ENCODE data around the gene LTBP2.
"Not testable (repeated sequence)": the region's sequence is repeated elsewhere in the genome, so short reads cannot be mapped to it uniquely, and the experiment has no call there.

The LTBP2 gene

DNA sequence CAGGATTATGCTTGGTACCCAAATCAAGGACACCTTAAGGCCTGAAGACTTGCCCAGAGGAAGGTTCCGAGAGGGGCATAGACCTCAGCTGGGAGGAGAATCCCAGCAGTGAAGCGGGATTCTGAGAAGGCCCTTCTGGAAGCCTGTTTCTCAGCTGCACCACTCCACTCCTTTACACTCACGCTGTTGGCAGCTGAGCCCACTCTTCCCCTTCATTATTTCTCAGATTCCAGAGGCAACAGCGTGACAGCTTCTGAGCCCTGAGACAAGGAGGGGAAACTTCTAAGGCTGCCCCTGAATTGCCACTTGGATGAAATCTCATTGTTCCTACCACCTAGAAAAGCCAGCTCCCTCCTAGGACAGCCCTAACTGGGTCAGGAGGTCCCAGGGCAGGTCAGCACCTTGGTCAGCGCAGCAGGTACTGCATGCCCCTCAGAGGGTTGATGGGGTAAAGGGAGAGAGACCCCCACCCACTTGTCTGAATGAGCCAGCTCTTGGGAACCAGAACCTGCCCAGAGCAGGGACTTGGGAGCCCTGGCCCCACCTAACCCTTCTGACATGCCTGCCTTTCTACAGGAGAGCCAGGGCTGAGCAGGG lies 64.6 kb downstream of the LTBP2 start:
- Mint-ChIP-seq H3K27ac (no peak overlapping the region), H3K4me1 (no peaks in the 10 kb centered on the region), H3K9me3 (no peaks in the 10 kb centered on the region), H3K4me3 (no peak overlapping the region), H3K36me3 (no peaks in the 10 kb centered on the region), H3K27me3 (peaks cover 20% of the 10 kb centered on the region)
- CTCF ChIA-PET = no interaction called here
- DNase-seq = no peak

GRCh38 chr14:74546416-74546815 lies 65.6 kb downstream of the LTBP2 start:
- Mint-ChIP-seq H3K27ac (no peak overlapping the region), H3K27me3 (peaks cover 27% of the 10 kb centered on the region), H3K4me3 (no peak overlapping the region), H3K36me3 (no peaks in the 10 kb centered on the region), H3K9me3 (no peaks in the 10 kb centered on the region), H3K4me1 (no peaks in the 10 kb centered on the region)
- DNase-seq = no peak
- CTCF ChIA-PET = no interaction called here

- DNase-seq = no peak
- Mint-ChIP-seq H3K27me3 (peaks cover 23% of the 10 kb centered on the region), H3K36me3 (no peaks in the 10 kb centered on the region), H3K4me3 (no peak overlapping the region), H3K27ac (no peak overlapping the region), H3K9me3 (no peaks in the 10 kb centered on the region), H3K4me1 (no peaks in the 10 kb centered on the region)
- CTCF ChIA-PET = no interaction called here
Observed at GRCh38 chr14:74545386-74545785, 66.7 kb downstream of the LTBP2 start.

GRCh38 chr14:74543771-74544438 lies 68.1 kb downstream of the LTBP2 start:
- no peaks in the 10 kb centered on the region for H3K36me3 Mint-ChIP-seq
- no peaks in the 10 kb centered on the region for H3K4me1 Mint-ChIP-seq
- H3K27ac Mint-ChIP-seq = no peak overlapping the region
- no peak overlapping the region for H3K4me3 Mint-ChIP-seq
- no peak for DNase-seq
- H3K9me3 Mint-ChIP-seq = no peaks in the 10 kb centered on the region
- CTCF ChIA-PET = interaction anchor here (1.2 kb wide), 1 partner anchor 68 kb away, joined by 3 read pairs; no protein-coding TSS in a partner anchor
- peaks cover 23% of the 10 kb centered on the region for H3K27me3 Mint-ChIP-seq

GRCh38 chr14:74542056-74542685 lies 69.9 kb downstream of the LTBP2 start:
- H3K4me1 Mint-ChIP-seq = no peaks in the 10 kb centered on the region
- no peak for DNase-seq
- H3K27me3 Mint-ChIP-seq = peaks cover 23% of the 10 kb centered on the region
- no peaks in the 10 kb centered on the region for H3K9me3 Mint-ChIP-seq
- H3K36me3 Mint-ChIP-seq = no peaks in the 10 kb centered on the region
- no peak overlapping the region for H3K4me3 Mint-ChIP-seq
- no peak overlapping the region for H3K27ac Mint-ChIP-seq
- CTCF ChIA-PET = no interaction called here

- DNase-seq = no peak
Observed at GRCh38 chr14:74541225-74541624, 70.8 kb downstream of the LTBP2 start.

DNA sequence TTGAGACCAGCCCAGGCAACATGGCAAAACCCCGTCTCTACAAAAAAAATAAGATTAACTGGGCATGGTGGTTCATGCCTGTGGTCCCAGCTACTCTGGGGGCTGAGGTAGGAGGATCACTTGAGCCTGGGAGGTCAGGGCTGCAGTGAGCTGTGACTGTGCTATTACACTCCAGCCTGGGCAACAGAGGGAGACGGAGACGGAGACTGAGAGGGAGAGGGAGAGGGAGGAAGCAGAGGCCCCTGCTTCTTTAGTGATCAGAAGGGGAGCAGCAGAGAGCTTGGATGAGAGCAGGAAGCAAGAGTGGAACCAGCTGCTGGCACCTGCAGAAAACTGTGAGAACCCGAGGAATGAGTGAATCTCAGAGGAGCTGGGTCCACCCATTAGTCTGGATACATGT lies 72.5 kb downstream of the LTBP2 start:
- CTCF ChIA-PET = interaction anchor here (3.0 kb wide), 1 partner anchor 14 kb away, joined by 6 read pairs; no protein-coding TSS in a partner anchor
- H3K36me3 Mint-ChIP-seq = no peaks in the 10 kb centered on the region

More at GRCh38 chr14:74541225-74541624, 70.8 kb downstream of the LTBP2 start:
- Mint-ChIP-seq H3K4me1 (no peaks in the 10 kb centered on the region), H3K9me3 (no peaks in the 10 kb centered on the region), H3K4me3 (no peak overlapping the region), H3K36me3 (no peaks in the 10 kb centered on the region), H3K27me3 (peaks cover 23% of the 10 kb centered on the region), H3K27ac (no peak overlapping the region)
- CTCF ChIA-PET = no interaction called here

DNA sequence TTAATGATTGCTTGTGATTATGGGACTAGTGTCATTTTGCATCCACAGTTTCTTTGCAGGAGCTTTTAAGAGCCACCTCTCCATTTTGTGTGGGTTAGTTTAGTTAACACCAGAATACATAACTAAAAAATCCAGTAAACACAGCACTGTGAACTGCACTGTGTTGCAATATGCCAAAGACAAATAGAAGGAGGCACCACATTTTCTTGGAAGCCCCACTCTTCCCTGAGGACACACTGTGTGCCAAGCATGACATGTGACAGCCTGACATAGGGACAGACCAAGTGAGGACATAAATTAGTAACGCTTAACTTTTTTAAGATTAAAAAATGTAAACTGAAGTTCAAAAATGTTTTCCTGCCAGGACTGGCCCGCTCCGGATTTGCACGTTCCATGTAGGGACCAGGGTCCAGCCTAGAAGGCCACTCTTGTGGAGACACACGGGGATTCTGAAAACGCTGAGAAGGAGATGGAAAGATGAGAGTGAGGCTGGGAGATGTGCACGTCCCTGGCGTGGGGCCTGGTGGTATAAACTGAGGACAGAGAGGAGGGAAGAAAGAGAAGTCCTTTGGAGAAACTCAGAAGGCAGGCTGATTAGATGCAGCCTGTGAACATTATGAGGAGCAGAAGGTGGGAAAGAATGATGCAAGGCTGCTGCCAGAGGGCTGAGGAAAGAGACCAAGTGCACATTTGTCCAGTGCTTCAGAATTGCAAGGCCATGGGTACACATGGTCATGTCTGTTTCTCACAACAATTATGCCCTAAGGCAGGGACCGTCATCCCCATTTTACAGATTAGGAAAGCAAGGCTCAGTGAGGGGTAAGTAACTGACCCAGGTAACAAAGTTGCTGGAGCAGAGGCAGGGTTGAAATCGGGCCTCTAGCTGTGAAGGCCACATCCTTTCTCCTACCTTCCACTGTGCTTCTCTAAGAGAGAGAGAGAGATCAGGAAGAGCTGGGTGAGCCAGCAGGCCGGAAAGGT lies 73.3 kb downstream of the LTBP2 start:
- Mint-ChIP-seq H3K4me1 (peaks cover 2% of the 10 kb centered on the region), H3K36me3 (no peaks in the 10 kb centered on the region), H3K4me3 (no peak overlapping the region), H3K9me3 (no peaks in the 10 kb centered on the region), H3K27me3 (peaks cover 11% of the 10 kb centered on the region), H3K27ac (no peak overlapping the region)
- CTCF ChIA-PET = interaction anchor here (3.0 kb wide), 1 partner anchor 13 kb away, joined by 6 read pairs; no protein-coding TSS in a partner anchor
- DNase-seq = no peak

More for the DNA sequence above, 72.5 kb downstream of the LTBP2 start:
- Mint-ChIP-seq H3K27ac (no peak overlapping the region), H3K9me3 (no peaks in the 10 kb centered on the region), H3K4me3 (no peak overlapping the region), H3K27me3 (peaks cover 13% of the 10 kb centered on the region), H3K4me1 (no peaks in the 10 kb centered on the region)
- DNase-seq = no peak

DNA sequence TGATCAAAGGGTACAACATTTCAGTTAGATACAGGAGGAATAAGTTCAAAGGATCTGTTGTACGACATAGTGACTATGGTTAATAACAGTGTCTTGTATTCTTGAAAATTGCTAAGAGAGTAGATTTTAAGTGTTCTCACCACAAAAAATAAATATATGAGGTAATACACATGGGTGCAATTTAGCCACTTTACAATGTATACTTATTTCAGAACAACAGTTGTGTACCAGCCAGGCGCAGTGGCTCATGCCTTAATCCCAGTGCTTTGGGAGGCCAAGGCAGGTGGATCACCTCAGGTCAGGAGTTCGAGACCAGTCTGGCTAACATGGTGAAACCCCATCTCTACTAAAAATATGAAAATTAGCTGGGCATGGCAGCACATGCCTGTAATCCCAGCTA lies 75.7 kb downstream of the LTBP2 start:
- H3K27me3 Mint-ChIP-seq, H3K4me1 Mint-ChIP-seq, H3K36me3 Mint-ChIP-seq, DNase-seq, H3K4me3 Mint-ChIP-seq, CTCF ChIA-PET, H3K9me3 Mint-ChIP-seq, H3K27ac Mint-ChIP-seq: not testable (repeated sequence)

DNA sequence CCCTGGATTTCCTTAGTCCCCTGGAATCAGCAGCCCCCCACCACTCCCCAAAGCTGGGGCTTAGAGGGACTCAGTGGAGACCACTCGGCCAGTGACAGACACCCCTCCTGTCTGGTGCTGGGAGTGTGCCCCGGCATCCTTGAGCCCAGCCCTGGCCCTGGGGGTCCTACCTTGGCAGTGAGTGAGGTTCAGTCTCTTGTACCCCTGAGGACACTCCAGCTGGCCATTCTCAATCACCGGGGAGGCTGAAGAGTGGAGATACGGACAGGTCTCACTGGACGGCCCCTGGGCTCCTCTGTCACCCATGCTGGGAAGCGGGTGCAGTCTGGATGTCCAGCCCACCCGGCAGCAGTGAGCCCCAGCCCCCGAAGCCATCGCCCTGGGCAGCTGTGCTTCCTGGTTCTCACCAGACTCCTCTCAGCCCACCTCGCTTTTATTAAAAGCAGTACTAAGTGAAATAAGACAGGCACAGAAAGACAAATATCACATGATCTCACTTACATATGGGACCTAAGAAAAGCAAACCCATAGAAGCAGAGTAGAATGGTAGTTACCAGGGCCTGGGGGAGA lies 76.2 kb downstream of the LTBP2 start:
- H3K36me3 Mint-ChIP-seq = no peaks in the 10 kb centered on the region
- no peak overlapping the region for H3K4me3 Mint-ChIP-seq
- DNase-seq = no peak
- H3K27ac Mint-ChIP-seq = no peak overlapping the region
- CTCF ChIA-PET = no interaction called here
- H3K9me3 Mint-ChIP-seq = no peaks in the 10 kb centered on the region
- H3K27me3 Mint-ChIP-seq = peaks cover 8% of the 10 kb centered on the region
- H3K4me1 Mint-ChIP-seq = peaks cover 10% of the 10 kb centered on the region

- Mint-ChIP-seq H3K4me3 (no peak overlapping the region), H3K27ac (no peak overlapping the region), H3K4me1 (peaks cover 10% of the 10 kb centered on the region), H3K27me3 (peaks cover 8% of the 10 kb centered on the region), H3K9me3 (no peaks in the 10 kb centered on the region), H3K36me3 (no peaks in the 10 kb centered on the region)
- CTCF ChIA-PET = no interaction called here
- DNase-seq = no peak
Observed at GRCh38 chr14:74533576-74533975, 78.5 kb downstream of the LTBP2 start.

- no peak overlapping the region for H3K4me3 Mint-ChIP-seq
- peaks cover 10% of the 10 kb centered on the region for H3K4me1 Mint-ChIP-seq
- DNase-seq = no peak
- CTCF ChIA-PET = interaction anchor here (1.0 kb wide), 1 partner anchor 79 kb away, joined by 3 read pairs; no protein-coding TSS in a partner anchor
- H3K36me3 Mint-ChIP-seq = no peaks in the 10 kb centered on the region
- H3K9me3 Mint-ChIP-seq = no peaks in the 10 kb centered on the region
- H3K27ac Mint-ChIP-seq = no peak overlapping the region
- H3K27me3 Mint-ChIP-seq = peaks cover 9% of the 10 kb centered on the region
Observed at GRCh38 chr14:74532246-74532645, 79.8 kb downstream of the LTBP2 start.

- Mint-ChIP-seq H3K36me3 (no peaks in the 10 kb centered on the region), H3K27ac (no peak overlapping the region), H3K4me1 (peaks cover 10% of the 10 kb centered on the region), H3K9me3 (no peaks in the 10 kb centered on the region), H3K4me3 (no peak overlapping the region), H3K27me3 (peaks cover 15% of the 10 kb centered on the region)
- CTCF ChIA-PET = no interaction called here
- DNase-seq = no peak
Observed at GRCh38 chr14:74531467-74531866, 80.6 kb downstream of the LTBP2 start.

DNA sequence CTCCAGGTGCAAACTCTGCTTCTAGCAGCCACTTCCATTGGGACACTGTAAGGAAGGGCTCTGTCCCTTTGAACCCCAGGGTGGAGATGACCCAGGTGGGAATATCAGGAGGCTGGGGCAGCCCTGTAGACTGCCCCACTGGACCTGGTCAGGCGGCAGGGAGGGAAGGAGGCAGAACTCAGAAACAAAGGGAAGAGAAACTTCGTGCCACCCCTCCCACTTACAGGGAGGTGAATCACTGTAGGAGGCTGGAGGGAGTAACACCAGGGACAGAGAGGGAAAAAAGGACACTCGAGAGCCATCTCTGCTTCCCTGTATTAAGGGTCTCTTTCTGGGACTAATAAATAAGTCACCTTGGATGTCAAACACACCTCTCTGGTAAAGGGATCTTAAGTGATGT lies 81.0 kb downstream of the LTBP2 start:
- Mint-ChIP-seq H3K27me3 (peaks cover 19% of the 10 kb centered on the region), H3K36me3 (no peaks in the 10 kb centered on the region), H3K4me1 (peaks cover 10% of the 10 kb centered on the region), H3K27ac (no peak overlapping the region), H3K9me3 (no peaks in the 10 kb centered on the region), H3K4me3 (no peak overlapping the region)
- DNase-seq = no peak
- CTCF ChIA-PET = no interaction called here

All from activated naive CD4-positive, alpha-beta T cell treated with anti-CD3 and anti-CD28 coated beads, Interleukin-2, amount 10 ng/mL, durations not matched to agents 7 days and 5 days (primary cell).